ENCODE measurements around the gene UBC.
"Not testable (repeated sequence)": the region's sequence is repeated elsewhere in the genome, so short reads cannot be mapped to it uniquely, and the experiment has no call there.

The UBC gene

GRCh38 chr12:124883263-124884130, 31.0 kb downstream of the UBC start:
- DNase-seq = no peak

DNA sequence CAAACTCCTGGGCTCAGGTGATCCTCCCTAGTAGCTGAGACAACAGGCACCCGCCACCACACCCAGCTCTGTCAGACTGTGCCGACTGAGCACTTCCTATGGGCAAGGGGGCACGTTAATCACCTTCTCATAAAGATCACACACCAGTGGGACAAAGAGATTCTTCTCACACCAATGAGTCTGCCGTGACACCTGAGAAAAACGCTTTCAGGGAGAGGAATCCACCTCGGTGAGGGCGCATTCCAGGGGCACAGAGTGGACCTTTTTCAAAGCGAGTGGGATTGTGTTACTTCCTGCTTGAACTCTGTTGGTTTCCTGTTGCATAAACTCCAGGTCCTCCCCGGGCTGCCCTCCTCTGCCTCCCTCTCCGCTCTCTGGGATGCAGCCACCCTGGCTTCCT, 33.3 kb downstream of the UBC start:
- DNase-seq = no peak

DNA sequence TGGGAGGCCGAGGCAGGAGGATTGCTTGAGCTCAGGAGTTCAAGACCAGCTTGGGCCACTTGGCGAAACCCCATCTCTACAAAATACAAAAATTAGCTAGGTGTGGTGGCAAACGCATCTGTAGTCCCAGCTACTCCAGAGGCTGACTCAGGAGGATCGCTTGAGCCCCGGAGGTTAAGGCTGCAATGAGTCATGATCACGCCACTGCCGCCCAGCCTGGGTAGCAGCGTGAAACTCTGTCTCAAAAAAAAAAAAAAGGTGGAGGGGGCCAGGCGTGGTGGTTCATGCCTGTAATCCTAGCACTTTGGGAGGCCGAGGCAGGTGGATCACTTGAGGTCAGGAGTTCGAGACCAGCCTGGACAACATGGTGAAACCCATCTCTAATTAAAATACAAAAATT, 34.1 kb downstream of the UBC start:
- DNase-seq = not testable (repeated sequence)

DNA sequence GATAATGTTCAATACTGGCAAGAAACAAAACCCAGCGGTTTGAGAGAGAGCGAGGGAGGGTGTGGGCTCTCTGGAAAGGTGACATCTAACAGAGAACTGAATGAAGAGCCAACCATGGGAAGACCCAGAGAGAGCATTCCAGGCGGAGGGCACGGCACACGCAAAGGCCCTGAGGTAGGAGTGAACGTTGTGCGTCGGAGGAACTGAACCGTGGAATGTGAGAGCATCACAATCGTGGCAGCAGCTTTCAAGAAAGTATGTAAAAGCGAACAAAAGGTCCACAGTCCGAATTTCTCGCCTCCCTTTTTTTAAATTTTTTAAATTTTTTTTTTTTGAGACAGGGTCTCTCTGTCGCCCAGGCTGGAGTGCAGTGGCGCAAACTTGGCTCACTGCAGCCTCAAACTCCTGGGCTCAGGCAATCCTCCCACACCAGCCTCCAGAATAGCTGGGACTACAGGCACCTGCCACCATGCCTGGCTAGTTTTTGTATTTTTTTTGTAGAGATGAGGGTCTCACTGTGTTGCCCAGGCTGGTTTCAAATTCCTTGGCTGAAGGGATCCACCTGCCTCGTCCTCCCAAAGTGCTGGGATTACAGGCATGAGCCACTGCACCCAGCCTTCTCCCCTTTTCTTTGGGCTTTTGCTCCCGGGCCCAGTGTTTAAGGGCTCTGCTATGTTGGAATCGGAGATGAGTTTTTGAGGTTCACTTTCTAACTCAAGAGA, 35.5 kb downstream of the UBC start:
- no peak for DNase-seq

DNA sequence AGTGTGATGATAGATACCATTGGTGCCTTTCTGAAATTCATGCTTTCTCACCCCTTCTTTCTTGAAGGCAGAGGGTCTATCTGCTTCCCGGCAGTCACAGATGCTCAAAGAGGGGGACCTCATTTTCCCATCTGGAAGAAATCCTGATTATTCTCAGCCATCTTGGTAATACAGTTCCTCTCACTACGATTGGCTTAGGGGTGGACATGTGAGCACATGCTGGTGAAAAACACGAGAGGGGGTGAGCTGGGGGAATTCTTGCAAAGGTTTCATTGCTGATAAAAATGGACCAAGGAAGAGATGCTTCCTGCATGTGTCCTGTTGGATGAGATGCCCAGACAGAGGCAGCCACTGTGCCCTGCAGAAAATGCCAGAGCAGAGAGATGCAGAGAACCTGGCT, 37.0 kb downstream of the UBC start:
- DNase-seq = no peak

- DNase-seq = no peak
Observed at GRCh38 chr12:124876171-124876570, 38.3 kb downstream of the UBC start.

DNA sequence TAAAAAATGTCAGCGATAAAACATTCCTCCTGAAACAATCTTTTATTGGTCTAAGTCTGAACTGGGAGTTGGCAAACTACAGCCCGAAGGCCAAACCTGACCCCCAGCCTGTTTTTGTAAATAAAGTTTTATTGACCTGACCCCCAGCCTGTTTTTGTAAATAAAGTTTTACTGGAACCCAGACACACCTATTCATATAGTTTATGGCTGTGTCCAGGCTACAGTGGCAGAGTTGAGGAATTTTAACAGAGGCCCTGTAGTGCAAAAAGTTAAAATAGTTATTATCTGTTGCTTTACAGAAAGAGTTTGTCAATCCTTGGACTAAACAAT, 38.7 kb downstream of the UBC start:
- no peak for DNase-seq

DNA sequence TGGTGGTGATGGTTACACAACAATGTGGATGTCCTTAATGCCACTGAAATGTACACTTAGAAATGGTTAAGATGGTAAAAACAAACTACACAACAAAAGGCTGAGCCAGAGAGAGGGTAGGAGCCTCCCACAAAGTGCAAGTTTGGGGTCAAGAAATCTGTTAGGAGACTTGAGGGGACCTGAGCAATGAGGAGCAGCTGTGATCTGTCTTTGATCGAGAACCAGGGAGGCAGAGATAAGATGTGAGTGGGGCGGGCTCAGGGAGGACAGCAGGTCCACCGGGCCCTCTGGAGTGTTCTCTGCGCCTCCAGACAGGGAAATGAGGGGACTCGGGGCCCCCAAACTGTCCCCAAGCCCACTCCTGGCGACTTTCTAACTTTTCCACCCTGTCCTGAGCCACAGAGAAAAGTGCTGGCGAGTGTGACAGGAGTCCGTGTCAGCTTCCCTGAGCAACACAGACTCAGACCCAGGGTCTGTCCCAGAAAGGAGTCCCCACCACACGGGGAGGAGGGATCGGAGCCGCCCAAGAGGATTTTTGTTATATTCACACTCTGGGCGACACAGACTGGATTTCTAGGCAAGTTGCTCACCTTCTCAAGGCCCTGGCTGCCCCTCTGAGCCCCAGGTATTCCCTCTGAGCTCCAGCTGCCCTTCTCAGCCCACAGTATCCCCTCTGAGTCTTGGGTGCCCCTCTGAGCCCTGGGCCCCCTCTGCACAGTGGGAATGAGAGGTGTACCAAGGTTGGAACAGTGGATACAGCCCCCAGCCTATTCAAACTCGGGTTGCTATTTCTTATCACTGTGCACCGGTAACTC, 39.3 kb downstream of the UBC start:
- no peak for DNase-seq

DNA sequence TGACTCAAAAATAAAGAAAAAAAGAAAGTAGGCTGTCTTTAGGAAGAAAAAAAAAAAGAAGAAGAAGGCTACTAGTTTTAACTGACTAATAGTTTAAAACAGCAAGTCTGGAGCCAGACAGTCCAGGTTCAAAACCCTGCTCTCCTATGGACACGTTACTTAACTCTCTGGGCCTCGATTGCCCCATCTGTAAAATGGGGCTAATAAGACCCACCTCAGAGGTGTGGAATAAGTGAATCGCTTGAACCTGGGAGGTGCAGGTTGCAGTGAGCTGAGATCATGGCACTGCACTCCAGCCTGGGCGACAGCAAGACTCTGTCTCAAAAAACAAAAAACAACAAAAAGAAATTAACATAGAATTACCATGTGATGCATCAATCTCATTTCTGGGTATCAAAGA, 40.3 kb downstream of the UBC start:
- DNase-seq = no peak

- no peak for DNase-seq
Observed at GRCh38 chr12:124872068-124872719, 42.3 kb downstream of the UBC start.

GRCh38 chr12:124871297-124871696, 43.2 kb downstream of the UBC start:
- no peak for DNase-seq

- no peak for DNase-seq
Observed at GRCh38 chr12:124870515-124870914, 43.9 kb downstream of the UBC start.

DNA sequence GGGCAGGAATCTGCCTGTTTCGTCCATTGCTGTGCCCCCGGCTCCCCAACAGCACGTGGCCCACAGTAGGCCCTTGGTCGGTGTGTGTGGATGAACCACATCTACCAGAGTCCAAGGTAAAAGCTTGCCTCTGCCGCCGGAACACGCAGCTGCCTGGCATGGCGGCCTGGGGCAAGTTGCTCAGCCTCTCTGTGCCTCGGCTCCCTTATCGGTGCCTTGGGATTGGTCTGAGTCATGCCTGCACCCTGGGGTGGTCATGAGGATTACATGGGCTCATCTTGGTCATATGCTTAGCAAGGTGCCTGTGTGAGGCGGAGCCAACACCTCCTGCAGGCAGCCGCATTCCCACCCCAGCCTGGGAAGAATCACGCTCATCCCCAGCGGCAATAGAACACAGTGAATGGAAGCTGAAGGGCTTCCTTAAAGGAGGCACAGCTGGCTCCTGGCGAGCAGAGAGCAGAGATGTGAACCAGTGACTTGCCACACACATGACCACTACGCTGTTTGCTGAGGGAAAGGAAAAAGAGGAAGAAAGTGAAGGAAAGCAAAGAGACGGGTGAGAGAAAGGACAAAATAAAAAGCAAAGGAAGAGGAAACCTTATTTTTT, 45.3 kb downstream of the UBC start:
- DNase-seq = no peak

GRCh38 chr12:124868252-124869058, 46.0 kb downstream of the UBC start:
- no peak for DNase-seq

DNA sequence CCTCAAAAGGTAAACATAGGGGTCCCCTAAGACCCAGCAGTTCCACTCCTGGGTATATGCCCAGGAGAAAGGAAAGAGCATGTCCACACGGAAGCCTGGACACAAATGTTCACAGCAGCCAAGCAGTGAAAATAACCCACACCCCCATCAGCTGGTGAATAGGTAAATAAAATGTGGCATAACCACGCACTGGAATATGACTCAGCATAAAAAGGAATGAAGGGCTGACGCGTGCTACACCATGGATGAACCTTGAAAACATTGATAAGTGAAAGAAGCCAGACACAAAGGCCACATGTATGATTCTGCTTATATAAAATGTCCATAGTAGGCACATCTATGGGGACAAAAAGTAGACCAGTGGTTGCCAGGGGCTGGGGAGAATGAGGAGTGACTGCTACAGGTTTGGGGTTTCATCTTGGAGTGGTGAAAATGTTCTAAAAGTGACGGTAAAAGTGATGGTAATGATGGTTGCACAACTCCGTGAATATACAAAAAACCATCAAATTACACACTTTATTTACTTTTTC, 47.0 kb downstream of the UBC start:
- DNase-seq = no peak

GRCh38 chr12:124866883-124867400, 47.5 kb downstream of the UBC start:
- no peak for DNase-seq

DNA sequence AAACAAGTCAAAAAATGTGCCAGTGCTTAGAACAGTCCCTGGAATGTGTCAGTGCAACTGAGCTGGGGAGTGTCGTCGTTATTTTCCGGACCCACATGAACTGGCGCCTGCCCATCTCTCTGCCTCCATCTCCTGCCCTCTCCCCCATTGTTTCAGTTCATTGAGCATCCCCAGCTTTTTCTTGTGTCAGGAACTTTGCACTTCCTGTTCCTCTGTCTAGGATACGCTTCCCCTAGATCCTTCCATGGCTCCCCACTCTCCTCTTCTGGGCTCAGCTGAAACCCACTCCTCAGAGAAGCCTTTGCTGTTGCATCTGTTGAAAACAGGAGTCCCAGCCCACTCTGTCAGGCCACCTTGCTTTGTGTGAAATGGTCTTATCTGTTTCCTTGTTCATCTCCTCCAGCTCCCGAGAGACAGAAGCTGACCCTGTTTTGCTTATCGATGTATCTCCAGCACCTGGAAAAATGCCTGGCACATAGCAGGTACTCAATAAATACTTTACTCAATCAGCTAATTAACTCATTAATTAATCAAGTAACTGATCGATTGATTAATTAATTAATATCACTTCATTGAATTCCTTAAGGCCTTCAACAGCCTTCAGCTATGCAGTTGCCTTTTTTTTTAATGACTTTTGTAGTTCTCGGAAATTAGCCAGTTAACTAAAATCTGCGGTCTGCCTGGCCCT, 48.1 kb downstream of the UBC start:
- no peak for DNase-seq

GRCh38 chr12:124865728-124866127, 48.7 kb downstream of the UBC start:
- no peak for DNase-seq

- no peak for DNase-seq
Observed at GRCh38 chr12:124864326-124864752, 50.1 kb downstream of the UBC start.
